Smooth muscle cell (in vitro differentiated cells): ENCODE results near the gene ARFRP1. TPM values are rescaled to one million over a fixed set of nuclear protein-coding genes. Genes with fewer than 3 reads are reported as not detected.
A peak's percentile ranks its signal among the peaks of the same experiment; 100 is the strongest.
"Not testable (repeated sequence)": the region's sequence is repeated elsewhere in the genome, so short reads cannot be mapped to it uniquely, and the experiment has no call there.

ENCODE experiments used
- DNase-seq: peaks from one replicate; lab custom pipeline; 2025; ENCODE audit not compliant: unreplicated experiment; lab: John Stamatoyannopoulos, UW
- H2AFZ ChIP-seq: fragments of 200-600 bp; sonication (generic); 2 replicates; pipeline ENCODE4 v1.6.0; 2016; ENCODE audit warnings: antibody characterized with exemption, low read depth, mild to moderate bottlenecking
- H3F3A ChIP-seq: fragments of 200-600 bp; sonication (generic); 2 replicates; pipeline ENCODE4 v1.6.0; 2017; ENCODE audit warnings: antibody characterized with exemption, low read depth
- H3K27ac ChIP-seq: fragments of 200-600 bp; sonication (generic); 2 replicates; pipeline ENCODE4 v1.5.1; 2016; ENCODE audit warnings: low read depth, mild to moderate bottlenecking
- H3K27me3 ChIP-seq: fragments of 200-600 bp; sonication (generic); 2 replicates; pipeline ENCODE4 v1.6.1; 2016; ENCODE audit warnings: low read depth, mild to moderate bottlenecking
- H3K36me3 ChIP-seq: fragments of 200-600 bp; sonication (generic); 2 replicates; pipeline ENCODE4 v1.5.1; 2016; ENCODE audit warnings: low read depth
- H3K4me1 ChIP-seq: fragments of 200-600 bp; sonication (generic); 2 replicates; pipeline ENCODE4 v1.5.1; 2016; ENCODE audit warnings: low read depth
- H3K4me2 ChIP-seq: fragments of 200-600 bp; sonication (generic); 2 replicates; pipeline ENCODE4 v1.6.0; 2016; ENCODE audit warnings: mild to moderate bottlenecking
- H3K4me3 ChIP-seq: fragments of 200-600 bp; sonication (generic); 2 replicates; pipeline ENCODE4 v1.5.1; 2016; ENCODE audit warnings: mild to moderate bottlenecking
- H3K79me2 ChIP-seq: fragments of 200-600 bp; sonication (generic); 2 replicates; pipeline ENCODE4 v1.6.0; 2016; ENCODE audit warnings: low read depth, mild to moderate bottlenecking
- H3K9ac ChIP-seq: fragments of 200-600 bp; sonication (generic); 2 replicates; pipeline ENCODE4 v1.6.0; 2016; ENCODE audit warnings: low read depth
- H3K9me3 ChIP-seq: fragments of 200-600 bp; sonication (generic); replicated peaks from 2 replicates; pipeline ENCODE4 v1.5.1; 2016; ENCODE audit warnings: low read depth
- H4K20me1 ChIP-seq: fragments of 200-600 bp; sonication (generic); 2 replicates; pipeline ENCODE4 v1.6.0; 2016; ENCODE audit warnings: low read depth
- CTCF ChIP-seq: fragments of 200-600 bp; sonication (generic); IDR thresholded peaks from 2 replicates; pipeline ENCODE4 v1.5.1; 2017; ENCODE audit warnings: borderline replicate concordance, mild to moderate bottlenecking, antibody characterized with exemption; ENCODE audit not compliant: insufficient read depth, poor library complexity, severe bottlenecking
- WGBS: methylation state at CpG from one replicate; pipeline ENCODE4 v1.1.7; 2016; ENCODE audit warnings: low lambda C conversion rate; 5-methylcytosine and 5-hydroxymethylcytosine counted together
- polyA plus RNA-seq: library from polyadenylated mRNA; unstranded; fragments of >200 nt; fragmentation: Nextera tagmentation; extraction: Ambion mirVana; gene quantifications from 2 replicates; pipeline ENCODE4 v1.2.1, GENCODE V29; 2016
- small RNA-seq: library from RNA; depleted of rRNA; stranded (forward); fragments of <200 nt; gene quantifications from one replicate; pipeline ENCODE3, GENCODE V24; 2014
- total RNA-seq: library from RNA; depleted of rRNA; stranded (reverse); fragments of >200 nt; gene quantifications from 2 replicates; pipeline ENCODE4 v1.2.3, GENCODE V29; 2014

ARFRP1 gene
- total and polyA plus RNA-seq, 2 experiments from 2014 or later, result 11.8 to 42.3 TPM

- Histone ChIP-seq H3K4me3 (peak overlapping the region; percentile 58), H3F3A (no peaks in the 10 kb centered on the region), H4K20me1 (peaks cover 13% of the 10 kb centered on the region), H3K4me2 (peak overlapping the region; percentile 94), H3K9me3 (no peaks in the 10 kb centered on the region), H2AFZ (no peak overlapping the region), H3K36me3 (no peaks in the 10 kb centered on the region), H3K9ac (no peak overlapping the region), H3K79me2 (no peaks in the 10 kb centered on the region), H3K4me1 (no peaks in the 10 kb centered on the region), H3K27me3 (no peaks in the 10 kb centered on the region), H3K27ac (no peak overlapping the region)
- 38% methylated on average over 7 of the region's 11 CpGs for WGBS
- no peak for DNase-seq
- TF ChIP-seq CTCF, result no peak
Measured at GRCh38 chr20:63651942-63652191, 55.9 kb downstream of the ARFRP1 start.

DNA sequence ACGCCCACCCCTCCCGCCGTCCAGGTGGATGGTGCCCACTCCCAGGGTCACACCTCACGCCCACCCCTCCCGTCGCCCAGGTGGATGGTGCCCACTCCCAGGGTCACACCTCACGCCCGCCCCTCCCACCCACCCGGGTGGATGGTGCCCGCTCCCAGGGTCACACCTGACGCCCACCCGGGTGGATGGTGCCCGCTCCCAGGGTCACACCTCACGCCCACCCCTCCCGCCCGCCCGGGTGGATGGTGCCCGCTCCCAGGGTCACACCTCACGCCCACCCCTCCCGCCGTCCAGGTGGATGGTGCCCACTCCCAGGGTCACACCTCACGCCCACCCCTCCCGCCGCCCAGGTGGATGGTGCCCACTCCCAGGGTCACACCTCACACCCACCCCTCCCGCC lies 57.3 kb downstream of the ARFRP1 start:
- not testable (repeated sequence) for H3K4me3 ChIP-seq, H3K27ac ChIP-seq, H3K27me3 ChIP-seq, H3K9ac ChIP-seq, H3K9me3 ChIP-seq, H2AFZ ChIP-seq, H3K4me1 ChIP-seq, H3F3A ChIP-seq, DNase-seq, H3K79me2 ChIP-seq, H3K36me3 ChIP-seq, H3K4me2 ChIP-seq
- 98% methylated on average over 14 of the region's 25 CpGs for WGBS
- peaks cover 13% of the 10 kb centered on the region for H4K20me1 ChIP-seq

DNA sequence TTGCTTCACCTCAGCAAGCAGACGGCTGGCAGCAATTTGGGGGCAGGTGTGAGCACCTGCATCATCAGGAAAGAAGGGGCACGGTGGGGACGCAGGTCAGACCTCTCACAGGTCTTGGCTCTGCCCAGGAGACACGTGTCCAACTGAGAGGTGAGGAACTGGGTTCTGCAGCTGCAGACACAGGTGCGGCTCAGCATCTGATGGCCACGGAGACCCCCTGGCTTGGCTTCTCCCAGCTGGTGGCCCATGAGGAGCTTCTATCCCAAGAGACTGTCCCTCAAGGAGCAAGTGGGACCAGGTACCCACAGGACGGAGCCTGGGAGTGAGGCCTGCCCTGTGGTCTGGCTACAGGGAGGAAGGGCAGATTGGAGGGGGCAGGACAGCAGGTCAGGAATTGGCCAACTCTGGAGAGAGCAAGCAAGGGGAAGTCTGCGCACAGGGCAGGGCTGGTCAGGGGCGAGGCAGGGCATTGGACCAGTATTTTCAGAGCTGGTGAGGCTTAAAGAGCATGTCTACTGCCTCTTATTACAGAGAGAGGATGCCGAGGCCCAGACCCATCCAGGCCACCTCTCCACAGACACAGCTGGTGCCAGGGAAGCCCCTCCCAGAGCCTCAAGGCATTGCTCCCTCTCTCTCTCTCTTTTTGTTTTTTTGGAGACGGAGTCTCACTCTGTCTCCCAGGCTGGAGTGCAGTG lies 58.7 kb downstream of the ARFRP1 start:
- no peak for TF ChIP-seq CTCF
- H3K9me3 ChIP-seq, result no peaks in the 10 kb centered on the region
- 88% methylated on average over 11 of the region's 11 CpGs for WGBS

More for the DNA sequence above, 58.7 kb downstream of the ARFRP1 start:
- H3K27ac ChIP-seq, result no peak overlapping the region
- H4K20me1 ChIP-seq, result peaks cover 13% of the 10 kb centered on the region
- no peak overlapping the region for H3K4me2 ChIP-seq
- H3K27me3 ChIP-seq, result no peaks in the 10 kb centered on the region
- H3K9ac ChIP-seq, result no peak overlapping the region
- no peak for DNase-seq
- no peaks in the 10 kb centered on the region for H3F3A ChIP-seq
- no peaks in the 10 kb centered on the region for H3K36me3 ChIP-seq
- no peak overlapping the region for H2AFZ ChIP-seq
- no peaks in the 10 kb centered on the region for H3K79me2 ChIP-seq
- no peak overlapping the region for H3K4me3 ChIP-seq
- H3K4me1 ChIP-seq, result no peaks in the 10 kb centered on the region

Small RNA genes lying within 50 kb of the gene (small RNA-seq; reads per million reads assigned to genes)
- 0.39 reads per million, percentile 12 among the genes with 10 or more reads in this experiment for gene LIME1
- not detected for gene TNFRSF6B

Other genes with a start within 250 kb of the ARFRP1 start
- gene KCNQ2, start 235.3 kb downstream of the ARFRP1 start, total RNA-seq, result 1.5 and 5.1 TPM in 2 replicates
- 1.8 and 5.7 TPM in 2 replicates for gene KCNQ2, start 235.3 kb downstream of the ARFRP1 start, polyA plus RNA-seq
- gene EEF1A2, start 208.9 kb downstream of the ARFRP1 start, total RNA-seq, result 1.8 and 5.1 TPM in 2 replicates
- gene EEF1A2, start 208.9 kb downstream of the ARFRP1 start, polyA plus RNA-seq, result 2.1 and 7.7 TPM in 2 replicates
- 97.7 and 118 TPM in 2 replicates for gene PPDPF, start 187.2 kb downstream of the ARFRP1 start, total RNA-seq
- 365 and 418 TPM in 2 replicates for gene PPDPF, start 187.2 kb downstream of the ARFRP1 start, polyA plus RNA-seq
- gene PTK6, start 170.6 kb downstream of the ARFRP1 start, total RNA-seq, result 0.09 TPM in 1 of 2 replicates, not detected in the other
- 0.05 and 0.15 TPM in 2 replicates for gene PTK6, start 170.6 kb downstream of the ARFRP1 start, polyA plus RNA-seq
- gene SRMS, start 160.2 kb downstream of the ARFRP1 start, total RNA-seq, result not detected in 2 replicates
- 0.19 TPM in 1 of 2 replicates, not detected in the other for gene SRMS, start 160.2 kb downstream of the ARFRP1 start, polyA plus RNA-seq
- 0.72 and 2.5 TPM in 2 replicates for gene FNDC11, start 153.8 kb downstream of the ARFRP1 start, total RNA-seq
- gene FNDC11, start 153.8 kb downstream of the ARFRP1 start, polyA plus RNA-seq, result 2.2 and 3.6 TPM in 2 replicates
- 9.8 and 13.8 TPM in 2 replicates for gene HELZ2, start 133.7 kb downstream of the ARFRP1 start, total RNA-seq
- gene HELZ2, start 133.7 kb downstream of the ARFRP1 start, polyA plus RNA-seq, result 3.0 and 4.3 TPM in 2 replicates
- 8.9 and 9.7 TPM in 2 replicates for gene GMEB2, start 80.9 kb downstream of the ARFRP1 start, total RNA-seq
- gene GMEB2, start 80.9 kb downstream of the ARFRP1 start, polyA plus RNA-seq, result 11.3 and 14.4 TPM in 2 replicates
- 4.8 and 6.9 TPM in 2 replicates for gene STMN3, start 54.6 kb downstream of the ARFRP1 start, total RNA-seq
- 10.8 and 12.1 TPM in 2 replicates for gene STMN3, start 54.6 kb downstream of the ARFRP1 start, polyA plus RNA-seq
- gene RTEL1, start 49.7 kb downstream of the ARFRP1 start, total RNA-seq, result 14.2 and 33.0 TPM in 2 replicates
- 10.4 and 12.2 TPM in 2 replicates for gene RTEL1, start 49.7 kb downstream of the ARFRP1 start, polyA plus RNA-seq
- 9.2 and 13.1 TPM in 2 replicates for gene TNFRSF6B, start 11.3 kb downstream of the ARFRP1 start, total RNA-seq
- gene TNFRSF6B, start 11.3 kb downstream of the ARFRP1 start, polyA plus RNA-seq, result 13.1 and 17.1 TPM in 2 replicates
- gene ZGPAT, start 63 bp upstream of the ARFRP1 start, total RNA-seq, result 8.3 and 13.8 TPM in 2 replicates
- gene ZGPAT, start 63 bp upstream of the ARFRP1 start, polyA plus RNA-seq, result 32.3 and 36.2 TPM in 2 replicates
- 2.9 and 7.2 TPM in 2 replicates for gene LIME1, start 28.7 kb upstream of the ARFRP1 start, total RNA-seq
- gene LIME1, start 28.7 kb upstream of the ARFRP1 start, polyA plus RNA-seq, result 6.0 and 6.9 TPM in 2 replicates
- 24.4 and 43.7 TPM in 2 replicates for gene SLC2A4RG, start 31.8 kb upstream of the ARFRP1 start, total RNA-seq
- gene SLC2A4RG, start 31.8 kb upstream of the ARFRP1 start, polyA plus RNA-seq, result 45.6 and 58.4 TPM in 2 replicates
- gene ZBTB46, start 123.3 kb upstream of the ARFRP1 start, total RNA-seq, result 2.7 and 4.5 TPM in 2 replicates
- 2.3 and 4.0 TPM in 2 replicates for gene ZBTB46, start 123.3 kb upstream of the ARFRP1 start, polyA plus RNA-seq
- gene ABHD16B, start 153.5 kb upstream of the ARFRP1 start, total RNA-seq, result not detected in 2 replicates
- 0.31 TPM in 1 of 2 replicates, not detected in the other for gene ABHD16B, start 153.5 kb upstream of the ARFRP1 start, polyA plus RNA-seq
- 74.0 and 74.4 TPM in 2 replicates for gene TPD52L2, start 157.3 kb upstream of the ARFRP1 start, total RNA-seq
- 93.8 and 94.8 TPM in 2 replicates for gene TPD52L2, start 157.3 kb upstream of the ARFRP1 start, polyA plus RNA-seq
- gene DNAJC5, start 187.2 kb upstream of the ARFRP1 start, total RNA-seq, result 21.1 and 24.5 TPM in 2 replicates
- 8.7 TPM in 2 replicates for gene DNAJC5, start 187.2 kb upstream of the ARFRP1 start, polyA plus RNA-seq
- 12.8 and 17.2 TPM in 2 replicates for gene UCKL1, start 248.4 kb upstream of the ARFRP1 start, total RNA-seq
- 22.6 and 29.3 TPM in 2 replicates for gene UCKL1, start 248.4 kb upstream of the ARFRP1 start, polyA plus RNA-seq